HG03571 (cell line): ENCODE results near the gene RNF113A.
"Not testable (repeated sequence)": the region's sequence is repeated elsewhere in the genome, so short reads cannot be mapped to it uniquely, and the experiment has no call there.

Experiments
- ATAC-seq: cut with Tn5 transposase; IDR thresholded peaks from one replicate; pipeline ENCODE4 v1.9.1; 2021; ENCODE audit not compliant: unreplicated experiment

RNF113A gene

GRCh38 chrX:119871599-119872395 is at the start of gene RNF113A, which contains the start of gene NDUFA1:
TSS of gene RNF113A (minus strand) at chrX:119871733. CDS start at chrX:119871613, 120 bp downstream.
TSS of gene NDUFA1 (plus strand) at chrX:119871832. CDS start at chrX:119871912, 80 bp downstream.
- ATAC-seq: peak; percentile 95

- ATAC-seq: no peak
Measured at GRCh38 chrX:119919835-119920585, 48.5 kb upstream of the RNF113A start.

GRCh38 chrX:119917877-119918276 is 46.3 kb upstream of the RNF113A start:
- ATAC-seq: no peak

DNA sequence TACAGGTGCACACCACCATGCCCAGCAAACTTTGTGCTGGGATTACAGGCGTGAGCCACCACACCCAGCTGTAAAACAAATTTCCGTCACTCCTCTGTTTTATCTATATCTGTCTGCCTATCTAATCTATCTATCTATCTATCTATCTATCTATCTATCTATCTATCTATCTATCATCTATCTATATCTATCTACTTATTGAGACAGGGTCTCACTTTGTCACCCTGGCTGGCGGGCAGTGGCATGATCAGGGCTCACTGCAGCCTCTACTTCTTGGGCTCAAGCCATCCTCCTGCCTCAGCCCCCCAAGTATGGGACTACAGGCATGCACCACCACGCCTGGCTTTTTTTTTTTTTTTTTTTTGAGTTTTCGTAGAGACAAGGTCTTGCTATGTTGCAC is 44.8 kb upstream of the RNF113A start:
- no peak for ATAC-seq

DNA sequence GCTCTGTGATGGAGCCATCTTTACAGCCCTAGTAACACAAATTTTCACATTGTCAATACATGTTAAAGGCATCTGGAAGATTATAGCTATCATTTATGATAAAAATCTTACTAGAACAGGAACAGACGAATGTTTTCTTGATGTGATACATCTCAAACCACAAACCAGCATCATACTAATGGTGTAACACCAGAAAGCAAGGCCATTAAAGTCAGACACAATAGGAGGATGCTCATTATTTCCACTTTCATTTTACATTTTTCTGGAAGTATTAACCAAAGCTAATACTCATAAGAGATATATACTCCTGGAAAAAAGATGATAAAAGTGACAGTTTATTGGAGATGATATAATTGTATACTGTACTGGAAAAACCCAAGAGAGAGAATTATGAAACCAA is 29.4 kb upstream of the RNF113A start:
- no peak for ATAC-seq

DNA sequence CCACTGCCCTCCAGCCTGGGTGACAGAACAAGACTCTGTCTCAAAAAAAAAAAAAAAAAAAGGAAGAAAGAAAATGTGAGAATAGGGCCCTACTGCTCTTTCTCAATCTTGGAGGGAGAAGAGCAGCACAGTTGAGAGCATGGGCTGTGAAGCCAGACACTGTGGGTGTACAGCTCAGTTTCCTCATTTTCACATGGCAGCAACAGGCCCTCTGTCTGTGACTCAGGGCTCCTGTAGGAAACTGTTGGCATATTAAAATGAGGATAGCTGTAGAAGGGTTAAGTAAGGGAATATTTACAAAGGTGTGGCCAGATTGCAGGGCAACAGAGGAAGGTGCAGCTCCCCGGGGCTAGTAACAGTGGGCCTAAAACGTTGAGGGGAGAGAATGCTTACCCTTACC is 27.6 kb upstream of the RNF113A start:
- no peak for ATAC-seq

GRCh38 chrX:119895843-119896326 is 24.4 kb upstream of the RNF113A start, which contains the start of gene AKAP14:
TSS of gene AKAP14 (plus strand) at chrX:119895893. CDS start at chrX:119903224, 7,331 bp downstream.
- ATAC-seq: no peak

DNA sequence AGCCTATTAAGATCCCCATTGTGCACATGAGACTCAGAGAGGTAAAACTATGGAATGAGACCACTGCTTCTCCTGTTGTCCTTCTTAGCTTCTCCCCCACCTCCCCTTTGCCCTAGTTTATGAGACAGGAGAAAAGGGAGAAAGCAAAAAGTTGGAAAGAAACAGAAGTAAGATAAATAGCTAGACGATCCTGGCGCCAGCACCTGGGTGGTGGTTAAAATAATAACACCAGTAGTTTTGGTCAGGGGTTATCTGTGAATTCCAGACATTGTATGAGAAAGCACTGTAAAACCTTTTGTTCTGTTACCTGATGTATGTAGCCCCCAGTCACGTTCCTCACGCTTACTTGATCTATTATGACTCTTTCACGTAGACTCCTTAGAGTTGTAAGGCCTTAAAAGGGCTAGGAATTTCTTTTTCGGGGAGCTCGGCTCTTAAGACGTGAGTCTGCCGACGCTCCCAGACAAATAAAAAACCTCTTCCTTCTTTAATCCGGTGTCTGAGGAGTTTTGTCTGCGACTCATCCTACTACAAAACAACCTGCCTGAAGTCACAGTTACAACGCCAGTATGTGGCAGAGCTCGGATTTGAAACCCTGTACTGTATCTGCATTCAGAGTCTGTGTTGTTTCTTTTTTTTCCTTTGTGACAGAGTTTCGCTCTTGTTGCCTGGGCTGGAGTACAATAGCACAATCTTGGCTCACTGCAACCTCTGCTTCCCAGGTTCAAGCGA is 20.6 kb upstream of the RNF113A start:
- ATAC-seq: not testable (repeated sequence)

GRCh38 chrX:119890626-119891025 is 19.1 kb upstream of the RNF113A start:
- not testable (repeated sequence) for ATAC-seq

DNA sequence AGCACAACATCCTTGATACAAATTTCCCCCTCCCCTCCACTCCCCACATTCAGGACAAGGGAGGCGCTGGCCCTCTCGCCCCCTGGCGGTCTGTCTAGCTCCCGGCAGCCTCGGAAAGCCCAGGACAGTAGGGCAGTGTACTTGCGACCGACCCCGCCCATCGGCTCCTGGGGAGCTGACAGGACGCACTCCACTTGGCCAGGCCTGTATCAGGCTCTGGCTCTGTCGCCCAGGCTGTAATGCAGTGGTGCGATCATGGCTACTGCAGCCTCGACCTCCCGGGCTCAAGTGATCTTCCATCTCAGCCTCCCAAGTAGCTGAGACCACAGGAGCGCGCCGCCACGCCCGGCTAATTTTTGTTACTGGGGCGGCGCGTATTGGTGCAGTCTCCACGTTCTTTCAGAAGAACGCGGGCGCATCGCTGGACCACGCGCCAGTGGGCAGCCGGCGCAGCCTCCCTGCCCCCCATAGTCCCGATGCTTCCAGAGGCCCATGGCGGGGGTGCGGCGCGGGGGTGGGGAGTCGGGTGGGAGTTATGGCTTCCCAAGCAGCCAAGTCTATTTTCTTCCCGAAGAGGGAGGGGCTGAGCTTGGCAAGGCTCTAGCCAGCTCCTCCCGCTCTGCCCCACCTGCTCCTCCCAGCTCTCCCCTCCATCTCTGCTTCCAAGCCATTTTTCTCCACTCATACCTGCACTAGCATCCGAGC is 16.3 kb upstream of the RNF113A start:
- peak; percentile 78 for ATAC-seq

DNA sequence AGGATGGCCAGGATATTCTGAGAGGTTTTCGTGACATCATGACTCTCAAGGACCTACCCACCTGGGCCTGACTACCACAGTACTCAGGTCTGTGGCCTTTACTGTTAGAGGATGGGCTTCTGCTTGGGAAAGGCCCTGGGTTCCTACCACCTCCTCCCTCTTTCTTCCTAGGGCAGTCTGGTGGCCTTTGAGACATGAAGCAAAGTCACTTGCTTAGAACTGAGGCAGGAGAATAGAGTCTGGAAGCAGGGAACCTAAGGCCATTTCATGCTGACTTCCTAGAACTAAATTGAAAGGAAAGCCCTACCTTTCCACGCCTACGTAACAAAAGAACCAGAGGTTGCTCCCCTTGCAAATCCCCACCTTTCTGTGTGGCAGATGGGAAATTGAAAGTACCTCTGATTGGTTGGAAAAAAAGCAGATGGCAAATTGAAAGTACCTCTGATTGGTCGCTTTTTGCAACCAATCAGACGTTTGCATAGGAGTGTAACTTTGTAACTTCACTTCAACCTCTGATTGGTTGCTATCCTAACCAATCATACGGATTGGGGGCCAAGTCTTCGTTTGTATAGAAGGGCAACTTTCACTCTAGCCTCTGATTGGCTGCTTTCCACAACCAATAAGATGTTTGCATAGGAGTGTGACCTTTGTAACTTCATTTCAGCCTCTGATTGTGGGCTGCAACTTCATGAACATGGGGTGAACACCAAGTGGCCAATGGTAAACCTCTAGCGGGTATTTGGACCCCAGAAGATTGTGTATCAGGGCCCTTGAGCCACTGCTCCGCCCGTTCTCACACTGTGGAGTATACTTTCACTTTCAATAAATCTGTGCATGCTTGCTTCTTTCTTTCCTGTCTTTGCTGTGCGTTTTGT is 14.3 kb upstream of the RNF113A start:
- ATAC-seq: no peak

DNA sequence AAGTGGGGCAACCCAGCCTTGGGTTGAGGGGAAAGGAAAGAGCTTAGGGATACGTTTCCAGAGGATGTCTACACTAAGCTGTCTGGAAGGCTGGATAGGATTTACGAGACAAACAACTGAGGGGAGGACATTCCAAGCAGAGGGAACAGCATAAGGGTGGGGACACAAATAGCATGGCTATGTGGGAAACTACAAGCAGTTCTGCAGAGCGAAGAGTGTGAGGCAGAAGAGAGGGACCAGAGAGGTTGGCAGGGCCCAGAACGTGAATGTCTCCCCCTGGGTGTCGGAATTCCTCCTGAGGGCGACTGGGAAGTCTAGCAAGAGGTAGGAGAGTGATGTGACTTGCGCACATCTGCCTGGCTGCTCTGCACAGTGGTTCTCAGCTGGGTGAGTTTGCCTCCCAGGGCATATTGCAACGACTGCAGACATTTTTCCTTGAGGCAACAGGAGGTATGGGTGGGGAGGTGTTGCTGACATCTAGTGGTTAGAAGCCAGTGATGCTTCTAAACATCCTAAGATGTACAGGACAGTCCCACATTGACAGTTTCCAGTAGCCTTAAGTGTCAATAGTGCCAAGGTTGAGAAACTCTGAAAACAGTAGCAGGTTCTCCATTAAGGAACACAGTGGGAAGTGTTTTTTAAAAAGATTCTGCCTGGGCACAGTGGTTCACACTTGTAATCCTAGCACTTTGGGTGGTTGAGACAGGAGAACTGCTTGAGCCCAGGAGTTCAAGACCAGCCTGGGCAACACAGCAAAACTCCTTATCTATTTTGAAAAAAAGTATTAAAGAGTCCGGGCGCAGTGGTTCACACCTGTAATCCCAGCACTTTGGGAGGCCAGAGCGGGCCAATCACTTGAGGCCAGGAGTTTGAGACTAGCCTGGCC is 9.3 kb upstream of the RNF113A start:
- ATAC-seq: peak; percentile 74

DNA sequence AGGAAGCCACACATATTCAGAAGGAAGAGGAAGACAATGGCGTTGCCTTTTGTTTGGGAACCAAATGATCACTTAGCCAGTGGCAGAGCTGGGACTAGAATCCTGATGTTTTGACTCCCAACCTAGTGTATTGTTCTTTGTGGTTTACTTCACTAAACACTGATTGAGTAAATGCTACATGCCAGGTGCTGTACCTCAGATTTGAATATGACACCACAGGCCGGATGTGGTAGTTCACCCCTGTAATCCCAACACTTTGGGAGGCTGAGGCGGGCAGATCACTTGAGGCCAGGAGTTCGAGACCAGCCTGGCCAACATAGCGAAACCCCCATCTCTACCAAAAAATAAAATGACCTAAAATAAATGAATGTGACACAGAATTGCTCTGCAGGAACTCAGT is 8.5 kb upstream of the RNF113A start:
- no peak for ATAC-seq

- ATAC-seq: no peak
Measured at GRCh38 chrX:119878740-119879139, 7.2 kb upstream of the RNF113A start.

- peak; percentile 29 for ATAC-seq
Measured at GRCh38 chrX:119871245-119871598, 311 bp downstream of the RNF113A start.

DNA sequence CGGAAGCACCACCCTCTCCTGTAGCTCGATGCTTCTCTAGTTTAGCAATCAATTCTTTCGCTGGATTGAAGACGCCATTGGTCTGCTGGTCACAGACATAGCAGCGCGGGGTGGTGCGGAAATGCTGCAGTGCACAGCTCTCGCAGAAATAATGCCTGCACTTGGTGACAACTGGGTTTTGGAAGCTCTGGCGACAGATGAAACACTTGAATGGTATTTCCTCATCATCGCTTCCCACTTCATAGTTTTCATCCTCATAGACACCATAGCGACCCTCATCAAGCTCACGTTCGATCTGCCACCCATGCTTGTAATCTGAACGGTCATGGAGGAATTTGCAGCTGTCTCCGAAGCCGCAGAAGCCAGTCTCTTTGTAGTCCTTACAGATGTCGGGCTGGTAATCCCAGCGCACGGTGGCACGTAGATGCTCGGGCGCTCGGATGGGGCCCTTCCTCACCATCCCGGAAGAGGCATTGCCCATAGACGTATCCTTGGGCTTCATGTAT is 854 bp downstream of the RNF113A start:
- peak; percentile 1 for ATAC-seq

DNA sequence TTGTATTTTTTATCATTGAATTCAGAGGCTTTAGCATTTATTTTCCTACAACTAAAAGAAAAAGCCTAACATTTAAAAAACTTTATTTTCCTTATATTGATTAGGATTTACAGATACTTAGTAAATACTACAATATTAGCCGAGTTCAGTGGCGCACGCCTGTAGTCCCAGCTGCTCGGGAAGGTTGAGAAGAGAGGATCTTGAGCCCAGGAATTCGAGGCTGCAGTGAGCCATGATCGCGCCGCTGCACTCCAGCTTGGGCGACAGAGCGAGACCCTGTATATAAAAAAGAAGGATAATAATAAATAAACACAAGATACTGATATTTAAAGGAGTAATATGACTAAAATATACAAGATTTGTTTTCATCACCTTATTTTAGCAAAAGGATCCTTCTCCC is 18.1 kb downstream of the RNF113A start:
- ATAC-seq: no peak
